22Rv1 (cell line): ENCODE data around the gene STK38.

Experiments
- H3K27ac ChIP-seq: fragments of 450-650 bp; 2 replicates; pipeline ENCODE4 v1.5.1; 2017
- CTCF ChIP-seq: fragments of 450-650 bp; IDR thresholded peaks from 2 replicates; pipeline ENCODE4 v1.5.1; 2017; ENCODE audit warnings: mild to moderate bottlenecking
- ZFX ChIP-seq: fragments of 450-650 bp; IDR thresholded peaks from 2 replicates; pipeline ENCODE4 v1.6.1; 2017; ENCODE audit warnings: antibody characterized with exemption, borderline replicate concordance

STK38 gene

DNA sequence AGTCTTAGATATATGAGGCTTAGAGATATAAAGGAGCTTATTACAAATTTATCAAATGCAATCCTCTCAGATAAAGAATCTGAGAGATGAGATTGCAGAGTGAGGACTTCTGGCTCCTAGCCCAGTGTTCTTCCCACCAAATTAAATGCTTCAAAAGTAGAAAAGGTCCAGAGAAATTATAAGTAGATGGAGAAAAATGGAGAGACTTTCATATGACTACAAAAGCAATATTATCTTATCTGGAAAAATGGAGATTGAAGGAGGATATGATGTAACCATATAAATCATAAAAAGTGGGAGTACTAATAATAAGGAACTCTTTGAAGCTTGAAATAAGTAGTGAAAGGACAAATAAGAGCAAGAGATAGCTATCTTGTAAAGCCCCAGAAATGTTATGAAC, 101.7 kb downstream of the STK38 start:
- no peak overlapping the region for H3K27ac ChIP-seq
- TF ChIP-seq ZFX (no peak), CTCF (no peak)

- TF ChIP-seq ZFX = no peak
- TF ChIP-seq CTCF = no peak
- H3K27ac ChIP-seq = peak overlapping the region; percentile 91
These were observed 102.8 kb downstream of the STK38 start for GRCh38 chr6:36444470-36444869.
